CD14-positive monocyte (primary cell): ENCODE data around the gene DPP6. TPM values are rescaled to one million over a fixed set of nuclear protein-coding genes. Genes with fewer than 3 reads are reported as not detected.
"Not testable (repeated sequence)": the region's sequence is repeated elsewhere in the genome, so short reads cannot be mapped to it uniquely, and the experiment has no call there.

Experiments used
- DNase-seq, 3 donors: peaks; one replicate each; pipeline ENCODE4 v3.0.0-alpha.2; 2011 to 2022
- H2AFZ ChIP-seq: 2 replicates; pipeline ENCODE4 v1.6.0; 2012; ENCODE audit warnings: mild to moderate bottlenecking, low read depth, low read length, inconsistent platforms; ENCODE audit not compliant: insufficient read depth, poor library complexity, severe bottlenecking
- H3K27ac ChIP-seq, 2 donors: 1 replicate in 1 of 2; 2 replicates in 1 of 2; pipeline ENCODE4 v1.5.1; 2012 to 2013; ENCODE audit warnings: low read length in 2 of 2, control low read depth in 1 of 2, inconsistent platforms in 1 of 2, low read depth in 1 of 2, mild to moderate bottlenecking in 1 of 2
- H3K27me3 ChIP-seq, 2 donors: one replicate each; pipeline versions ENCODE4 v1.6.0 to v1.6.1; 2011 to 2013; ENCODE audit warnings: low read length in 2 of 2; ENCODE audit not compliant: control insufficient read depth in 2 of 2, insufficient read depth in 2 of 2
- H3K36me3 ChIP-seq, 2 donors: replicated peaks in 1 of 2; 1 replicate in 1 of 2; 2 replicates in 1 of 2; pipeline versions ENCODE4 v1.5.1 to v1.6.1; 2012 to 2013; ENCODE audit warnings: low read length in 2 of 2, control low read depth in 1 of 2, inconsistent platforms in 1 of 2, mild to moderate bottlenecking in 1 of 2; ENCODE audit not compliant: insufficient read depth in 2 of 2, control insufficient read depth in 1 of 2
- H3K4me1 ChIP-seq, 2 donors: 1 replicate in 1 of 2; 2 replicates in 1 of 2; pipeline versions ENCODE4 v1.5.1 to v1.6.1; 2012 to 2013; ENCODE audit warnings: low read length in 2 of 2, control low read depth in 1 of 2, inconsistent platforms in 1 of 2, mild to moderate bottlenecking in 1 of 2, moderate library complexity in 1 of 2; ENCODE audit not compliant: insufficient read depth in 2 of 2, control insufficient read depth in 1 of 2
- H3K4me2 ChIP-seq: replicated peaks from 2 replicates; pipeline ENCODE3; 2012; ENCODE audit warnings: low read length, moderate library complexity, mild to moderate bottlenecking; ENCODE audit not compliant: poor library complexity, severe bottlenecking; ENCODE audit errors: extremely low read depth
- H3K4me3 ChIP-seq, 3 experiments: fragments of 200-600 bp in 1 of 3; sonication (generic) in 1 of 3; replicated peaks in 1 of 3; 1 replicate in 2 of 3; 2 replicates in 1 of 3; pipeline ENCODE4 v1.5.1; 2011 to 2013; ENCODE audit warnings: low read length in 3 of 3, mild to moderate bottlenecking in 3 of 3, control low read depth in 2 of 3, low read depth in 2 of 3, inconsistent platforms in 1 of 3, moderate library complexity in 1 of 3
- H3K79me2 ChIP-seq: 2 replicates; pipeline ENCODE4 v1.6.0; 2012; ENCODE audit warnings: mild to moderate bottlenecking, control low read depth, inconsistent platforms, low read length, moderate library complexity; ENCODE audit not compliant: insufficient read depth
- H3K9ac ChIP-seq: 2 replicates; pipeline ENCODE4 v1.6.0; 2017; ENCODE audit warnings: low read length, mild to moderate bottlenecking; ENCODE audit not compliant: insufficient read depth, poor library complexity, severe bottlenecking
- H3K9me3 ChIP-seq, 2 donors: replicated peaks in 1 of 2; 1 replicate in 1 of 2; 2 replicates in 1 of 2; pipeline versions ENCODE4 v1.5.1 to v1.6.1; 2012 to 2013; ENCODE audit warnings: low read length in 2 of 2, control low read depth in 1 of 2; ENCODE audit not compliant: control insufficient read depth in 1 of 2, insufficient read depth in 1 of 2
- H4K20me1 ChIP-seq: 2 replicates; pipeline ENCODE4 v1.6.0; 2012; ENCODE audit warnings: mild to moderate bottlenecking, low read length, control low read depth, moderate library complexity; ENCODE audit not compliant: insufficient read depth
- H3K27ac Mint-ChIP-seq, 7 donors: one replicate each; pipeline ENCODE4 v1.8.0; 2020; ENCODE audit warnings: mild to moderate bottlenecking in 7 of 7, mixed read lengths in 7 of 7, moderate library complexity in 6 of 7, inconsistent platforms in 2 of 7
- H3K27me3 Mint-ChIP-seq, 3 donors: one replicate each; pipeline ENCODE4 v1.8.0; 2021 to 2022; ENCODE audit warnings: low read depth in 3 of 3, mild to moderate bottlenecking in 3 of 3, mixed read lengths in 3 of 3, moderate library complexity in 3 of 3, inconsistent platforms in 1 of 3
- H3K36me3 Mint-ChIP-seq, 2 donors: one replicate each; pipeline ENCODE4 v1.8.0; 2020; ENCODE audit warnings: mixed read lengths in 2 of 2, inconsistent platforms in 1 of 2, mild to moderate bottlenecking in 1 of 2
- H3K4me1 Mint-ChIP-seq: one replicate; pipeline ENCODE4 v1.8.0; 2020; ENCODE audit warnings: mild to moderate bottlenecking, mixed read lengths
- H3K4me3 Mint-ChIP-seq, 2 donors: one replicate each; pipeline ENCODE4 v1.8.0; 2020; ENCODE audit warnings: mild to moderate bottlenecking in 2 of 2, mixed read lengths in 2 of 2, moderate library complexity in 1 of 2
- H3K9me3 Mint-ChIP-seq, 7 donors: one replicate each; pipeline ENCODE4 v1.8.0; 2020 to 2022; ENCODE audit warnings: mixed read lengths in 7 of 7, mild to moderate bottlenecking in 6 of 7, moderate library complexity in 6 of 7, inconsistent platforms in 2 of 7
- WGBS: methylation state at CpG from one replicate; pipeline ENCODE4 v1.1.5; 2013; ENCODE audit warnings: missing lambda C conversion rate; ENCODE audit not compliant: insufficient coverage; 5-methylcytosine and 5-hydroxymethylcytosine counted together
- intact Hi-C, 2 donors: fragments of 100-400 bp; cut with micrococcal nuclease; formaldehyde crosslinking; loops; one replicate each; pipeline versions ENCODE4 v1.15.0 to v1.15.1; 2023
- polyA plus RNA-seq, 3 donors: library from polyadenylated mRNA; depleted of rRNA in 1 of 3; unstranded in 2 of 3; stranded (reverse) in 1 of 3; fragments of 300-500 nt in 2 of 3; fragments of >200 nt in 1 of 3; fragmentation: Illumina TruSeq in 2 of 3; gene quantifications; 1 replicate in 2 of 3; 2 replicates in 1 of 3; pipeline ENCODE4 v1.2.3, GENCODE V29; 2012 to 2021

The DPP6 gene
- polyA plus RNA-seq, 3 donors = not detected

- H3K79me2 ChIP-seq, H2AFZ ChIP-seq, H3K36me3 ChIP-seq, H3K36me3 Mint-ChIP-seq, H3K4me1 Mint-ChIP-seq, H3K9ac ChIP-seq, H3K9me3 Mint-ChIP-seq, H3K4me1 ChIP-seq, H3K27me3 Mint-ChIP-seq, H4K20me1 ChIP-seq, H3K27me3 ChIP-seq, H3K27ac ChIP-seq, H3K4me3 ChIP-seq, H3K27ac Mint-ChIP-seq, intact Hi-C loops, H3K4me3 Mint-ChIP-seq, H3K9me3 ChIP-seq, DNase-seq, H3K4me2 ChIP-seq: not testable (repeated sequence)
- WGBS = no CpG with 5 or more reads among the region's 3 CpGs
Observed at GRCh38 chr7:154080249-154080648, 28.1 kb downstream of the DPP6 start.

GRCh38 chr7:154087037-154087725 is 35.0 kb downstream of the DPP6 start:
- H3K27me3 ChIP-seq, H3K27me3 Mint-ChIP-seq: not testable (repeated sequence)

GRCh38 chr7:154092093-154092492 is 39.9 kb downstream of the DPP6 start:
- H4K20me1 ChIP-seq, H3K4me1 Mint-ChIP-seq, H3K4me3 ChIP-seq, H3K27me3 ChIP-seq, DNase-seq, H3K36me3 ChIP-seq, H3K36me3 Mint-ChIP-seq, H3K27ac Mint-ChIP-seq, H3K9me3 ChIP-seq, H3K4me3 Mint-ChIP-seq, H3K9ac ChIP-seq, H3K4me1 ChIP-seq, H3K4me2 ChIP-seq, H3K27ac ChIP-seq, H3K9me3 Mint-ChIP-seq, H2AFZ ChIP-seq, H3K79me2 ChIP-seq, H3K27me3 Mint-ChIP-seq, intact Hi-C loops: not testable (repeated sequence)
- no CpG with 5 or more reads among the region's 3 CpGs for WGBS

More at GRCh38 chr7:154087037-154087725, 35.0 kb downstream of the DPP6 start:
- H3K9me3 Mint-ChIP-seq, H4K20me1 ChIP-seq, DNase-seq, intact Hi-C loops, H3K27ac ChIP-seq, H3K27ac Mint-ChIP-seq, H3K9me3 ChIP-seq, H3K4me1 Mint-ChIP-seq, H3K36me3 ChIP-seq, H3K9ac ChIP-seq, H3K79me2 ChIP-seq, H3K4me1 ChIP-seq, H3K4me2 ChIP-seq, H3K36me3 Mint-ChIP-seq, H3K4me3 ChIP-seq, H3K4me3 Mint-ChIP-seq, H2AFZ ChIP-seq: not testable (repeated sequence)
- WGBS = no CpG with 5 or more reads among the region's 6 CpGs

- H3K9ac ChIP-seq, H3K4me1 Mint-ChIP-seq, H3K27ac ChIP-seq, H3K4me3 Mint-ChIP-seq, H3K27me3 ChIP-seq, H3K27me3 Mint-ChIP-seq, H3K4me3 ChIP-seq, H3K4me2 ChIP-seq, DNase-seq, H3K36me3 Mint-ChIP-seq, H3K79me2 ChIP-seq, H3K27ac Mint-ChIP-seq, H4K20me1 ChIP-seq, H3K9me3 Mint-ChIP-seq, H3K4me1 ChIP-seq, H3K9me3 ChIP-seq, H3K36me3 ChIP-seq, intact Hi-C loops, H2AFZ ChIP-seq: not testable (repeated sequence)
- WGBS = no CpG with 5 or more reads among the region's 9 CpGs
Observed at GRCh38 chr7:154095201-154095600, 43.0 kb downstream of the DPP6 start.
